ENCODE results near the gene NUP35.

NUP35 gene

GRCh38 chr2:183124222-183124956, at the start of gene NUP35:
NUP35 (plus strand) TSS chr2:183124443; CDS start chr2:183124458, 15 bp downstream.
- DNase-seq (ENCODE audit: low spot score): peak; percentile 88

- DNase-seq (ENCODE audit: low spot score): no peak
Observed at GRCh38 chr2:183078163-183078463, 46.1 kb upstream of the NUP35 start.

GRCh38 chr2:183078464-183079138, 45.6 kb upstream of the NUP35 start, which contains the start of gene DUSP19:
DUSP19 (plus strand) TSS chr2:183078747; CDS start chr2:183078934, 187 bp downstream.
- DNase-seq (ENCODE audit: low spot score): peak; percentile 96

GRCh38 chr2:183079139-183079775, 45.0 kb upstream of the NUP35 start:
- DNase-seq (ENCODE audit: low spot score): no peak

- DNase-seq (ENCODE audit: low spot score): no peak
Observed at GRCh38 chr2:183081911-183082310, 42.3 kb upstream of the NUP35 start.

- DNase-seq (ENCODE audit: low spot score): no peak
Observed at GRCh38 chr2:183088061-183088460, 36.2 kb upstream of the NUP35 start.

- no peak for DNase-seq (ENCODE audit: low spot score)
Observed at GRCh38 chr2:183089192-183089851, 34.9 kb upstream of the NUP35 start.

- no peak for DNase-seq (ENCODE audit: low spot score)
Observed at GRCh38 chr2:183091318-183091953, 32.8 kb upstream of the NUP35 start.

- no peak for DNase-seq (ENCODE audit: low spot score)
Observed at GRCh38 chr2:183091954-183092345, 32.3 kb upstream of the NUP35 start.

- no peak for DNase-seq (ENCODE audit: low spot score)
Observed at GRCh38 chr2:183093857-183094657, 30.2 kb upstream of the NUP35 start.

GRCh38 chr2:183105402-183106134, 18.7 kb upstream of the NUP35 start:
- no peak for DNase-seq (ENCODE audit: low spot score)

GRCh38 chr2:183112577-183112976, 11.7 kb upstream of the NUP35 start:
- DNase-seq (ENCODE audit: low spot score): no peak

- DNase-seq (ENCODE audit: low spot score): no peak
Observed at GRCh38 chr2:183113630-183114029, 10.6 kb upstream of the NUP35 start.

GRCh38 chr2:183117226-183117625, 7.0 kb upstream of the NUP35 start:
- no peak for DNase-seq (ENCODE audit: low spot score)

- DNase-seq (ENCODE audit: low spot score): no peak
Observed at GRCh38 chr2:183123117-183123958, 905 bp upstream of the NUP35 start.

GRCh38 chr2:183123959-183124221, 353 bp upstream of the NUP35 start:
- DNase-seq (ENCODE audit: low spot score): no peak

- DNase-seq (ENCODE audit: low spot score): no peak
Observed at GRCh38 chr2:183124957-183125255, 663 bp downstream of the NUP35 start.

GRCh38 chr2:183125659-183126341, 1.6 kb downstream of the NUP35 start:
- DNase-seq (ENCODE audit: low spot score): no peak

- DNase-seq (ENCODE audit: low spot score): no peak
Observed at GRCh38 chr2:183126635-183127034, 2.4 kb downstream of the NUP35 start.

- no peak for DNase-seq (ENCODE audit: low spot score)
Observed at GRCh38 chr2:183134016-183134415, 9.8 kb downstream of the NUP35 start.

Data from globus pallidus (tissue), 1 donor.